Kidney tubule cell (primary cell): ENCODE results near the gene BAIAP2.
A peak's percentile ranks its signal among the peaks of the same experiment; 100 is the strongest.

Source experiments
- DNase-seq: peaks from one replicate; pipeline ENCODE4 v3.0.0-alpha.2; 2018; ENCODE audit warnings: low spot score

The BAIAP2 gene

GRCh38 chr17:81126281-81127132 is 91.6 kb downstream of the BAIAP2 start:
- DNase-seq: no peak

DNA sequence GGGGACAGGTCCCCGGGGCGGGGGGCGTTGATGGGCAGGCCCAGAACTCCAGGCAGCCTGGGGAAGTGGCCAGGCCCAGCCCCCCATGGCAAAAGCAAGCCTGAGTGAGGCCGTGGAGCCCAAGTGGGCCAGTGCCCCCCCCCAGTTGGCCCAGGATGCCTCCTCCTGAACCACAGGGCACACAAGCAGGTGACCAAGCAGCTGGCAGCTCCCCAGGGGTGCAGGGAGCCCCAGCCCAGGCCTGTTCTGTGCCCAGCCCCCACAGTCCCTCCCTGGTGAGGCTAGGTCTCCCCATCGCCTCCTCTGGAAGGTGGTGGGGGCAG is 92.1 kb downstream of the BAIAP2 start:
- no peak for DNase-seq

- no peak for DNase-seq
Observed at GRCh38 chr17:81127526-81128177, 92.7 kb downstream of the BAIAP2 start.

DNA sequence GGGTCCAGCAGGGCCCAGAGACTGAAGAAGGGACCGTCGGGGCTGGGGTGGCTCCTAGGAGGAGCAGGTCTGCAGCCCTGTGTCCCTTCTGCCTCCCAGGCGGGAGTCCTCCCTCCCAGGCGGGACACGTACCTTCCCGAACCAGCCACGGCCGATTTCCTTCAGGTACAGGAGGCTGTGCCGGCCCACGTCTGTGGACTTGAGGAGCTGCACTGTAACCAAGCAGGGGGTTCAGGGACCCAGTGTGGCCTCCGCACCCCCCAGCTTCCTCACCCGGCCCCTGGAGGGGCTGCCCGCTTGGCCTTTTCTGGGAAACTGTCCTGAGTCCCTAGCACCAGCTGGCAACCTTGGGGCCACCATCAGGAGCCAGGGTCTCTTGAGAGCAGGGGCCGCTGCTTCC is 93.4 kb downstream of the BAIAP2 start:
- no peak for DNase-seq

GRCh38 chr17:81128774-81129173 is 93.8 kb downstream of the BAIAP2 start:
- DNase-seq: no peak

- DNase-seq: no peak
Observed at GRCh38 chr17:81129289-81129688, 94.3 kb downstream of the BAIAP2 start.

- DNase-seq: no peak
Observed at GRCh38 chr17:81129711-81130367, 94.9 kb downstream of the BAIAP2 start.

DNA sequence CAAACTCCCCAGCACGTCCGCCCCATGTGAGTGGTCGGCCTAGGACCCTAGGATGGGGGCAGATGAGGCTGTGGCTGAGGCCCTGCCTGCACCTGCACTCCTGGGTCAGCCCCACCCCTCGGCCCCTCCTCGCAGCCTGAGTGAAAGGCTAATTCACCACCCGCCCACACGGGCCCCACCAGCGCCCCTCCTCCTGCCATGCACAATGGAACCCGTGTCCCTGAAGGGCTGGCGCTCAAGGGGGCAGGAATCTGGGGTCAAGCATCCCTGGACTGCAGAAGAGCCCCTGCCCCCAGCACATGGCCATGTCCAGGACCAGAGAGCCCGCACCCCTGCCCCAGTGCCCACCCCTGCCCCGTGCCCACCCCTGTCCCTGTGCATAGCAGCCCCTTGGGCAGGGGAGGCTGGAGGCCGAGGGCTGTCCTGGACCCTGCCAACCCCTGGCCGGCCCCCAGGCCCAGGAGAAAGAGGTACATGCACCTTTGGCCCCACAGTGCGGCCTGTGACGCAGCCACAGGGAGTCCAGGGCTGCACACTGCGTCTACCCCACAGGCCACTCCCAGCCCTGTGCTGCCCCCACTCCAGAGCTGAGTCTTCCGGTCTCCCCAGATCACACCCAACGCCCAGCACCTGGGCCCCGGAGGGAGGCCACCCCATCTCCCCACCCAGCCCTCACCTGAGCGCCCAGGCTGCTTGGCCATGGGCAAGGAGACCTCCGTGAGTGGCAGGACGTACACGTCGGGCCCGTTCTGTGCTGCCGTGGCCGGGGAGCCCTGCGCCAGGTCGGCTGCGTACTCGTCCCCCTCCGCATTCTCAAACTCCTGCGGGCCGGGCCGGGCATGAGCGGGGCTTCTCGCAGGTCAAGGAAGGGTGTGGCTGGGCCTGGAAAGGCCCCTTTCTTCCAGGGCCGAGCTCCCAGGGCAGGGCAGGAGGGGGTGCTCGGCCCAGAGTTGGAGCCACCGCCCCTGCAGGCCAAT is 95.7 kb downstream of the BAIAP2 start:
- DNase-seq: no peak

- DNase-seq: no peak
Observed at GRCh38 chr17:81131486-81132196, 96.7 kb downstream of the BAIAP2 start.

DNA sequence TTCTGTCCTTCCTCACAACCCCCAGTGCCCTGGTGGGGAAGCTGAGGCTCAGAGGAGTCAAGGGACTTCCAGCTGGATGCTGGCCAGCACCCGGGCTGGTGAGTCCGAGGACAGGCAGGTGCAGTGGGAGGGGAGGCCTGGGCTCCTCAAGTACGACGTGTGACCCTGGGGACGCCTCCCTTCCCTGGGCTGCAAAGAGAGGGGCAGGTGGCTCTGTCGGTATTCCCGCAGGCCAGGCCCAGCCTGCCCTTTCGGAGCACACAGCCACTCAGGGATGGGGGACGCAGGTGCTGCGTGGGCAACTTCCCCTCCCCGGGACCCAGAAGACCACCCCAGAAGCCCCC is 97.2 kb downstream of the BAIAP2 start:
- no peak for DNase-seq

GRCh38 chr17:81132770-81133723 is 98.1 kb downstream of the BAIAP2 start:
- no peak for DNase-seq

DNA sequence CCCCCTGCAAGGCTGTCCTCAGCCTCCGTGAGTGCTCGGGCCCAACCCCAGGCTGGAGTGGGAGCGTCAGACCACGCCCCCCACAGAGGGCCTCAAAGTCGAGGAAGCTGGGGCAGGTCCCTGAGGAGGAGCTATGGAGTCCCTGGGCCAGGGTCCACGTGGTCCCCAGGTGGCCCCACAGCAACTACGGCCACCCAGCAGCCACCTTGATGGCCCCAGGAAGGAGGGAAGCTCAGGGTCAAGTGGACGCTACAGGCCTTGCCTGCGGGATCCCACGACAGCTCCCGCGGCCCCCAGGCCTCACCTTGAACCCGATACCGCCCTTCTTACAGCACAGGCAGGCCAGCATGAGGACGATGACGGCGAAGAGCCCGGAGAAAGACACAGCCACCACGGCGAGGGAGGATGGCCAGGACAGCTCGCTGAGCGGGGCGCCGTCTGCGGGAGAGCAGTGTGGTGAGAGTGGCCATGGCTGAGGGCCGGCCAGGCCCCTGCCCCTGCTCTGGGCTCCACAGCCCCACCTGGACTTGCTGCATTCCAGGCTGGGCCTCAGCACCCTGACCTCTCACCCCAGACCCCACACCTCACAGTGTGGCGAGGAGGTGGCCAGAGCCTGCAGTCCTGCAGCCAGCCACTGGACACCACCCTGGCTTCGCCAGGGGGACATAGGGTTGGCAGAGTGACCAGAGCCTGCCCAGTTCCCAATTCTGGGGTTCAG is 99.3 kb downstream of the BAIAP2 start:
- DNase-seq: no peak

GRCh38 chr17:81135505-81136278 is 100.7 kb downstream of the BAIAP2 start:
- peak; percentile 2 for DNase-seq

DNA sequence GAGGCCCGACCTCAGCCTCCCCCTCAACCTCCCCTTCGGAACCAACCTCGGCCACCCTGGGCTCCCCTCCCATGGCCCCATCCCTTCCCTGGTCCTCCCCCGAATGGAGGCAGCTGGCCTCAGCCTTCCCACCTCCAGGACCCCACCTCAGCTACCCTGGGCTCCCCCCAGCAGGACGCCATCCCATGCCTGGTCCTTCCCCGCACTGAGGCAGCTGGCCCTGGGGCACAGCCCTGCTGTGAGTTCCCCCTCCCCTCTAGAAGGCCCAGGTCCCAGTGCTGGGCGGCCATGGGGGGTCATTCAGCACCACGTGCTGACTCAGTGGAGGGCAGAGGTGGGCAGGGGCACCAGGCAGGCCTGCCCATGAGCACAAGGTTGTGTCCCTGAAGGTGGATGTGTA is 101.4 kb downstream of the BAIAP2 start:
- DNase-seq: no peak

- DNase-seq: no peak
Observed at GRCh38 chr17:81137248-81137647, 102.3 kb downstream of the BAIAP2 start.

- DNase-seq: no peak
Observed at GRCh38 chr17:81138083-81138482, 103.1 kb downstream of the BAIAP2 start.

GRCh38 chr17:81138500-81138899 is 103.5 kb downstream of the BAIAP2 start:
- no peak for DNase-seq

DNA sequence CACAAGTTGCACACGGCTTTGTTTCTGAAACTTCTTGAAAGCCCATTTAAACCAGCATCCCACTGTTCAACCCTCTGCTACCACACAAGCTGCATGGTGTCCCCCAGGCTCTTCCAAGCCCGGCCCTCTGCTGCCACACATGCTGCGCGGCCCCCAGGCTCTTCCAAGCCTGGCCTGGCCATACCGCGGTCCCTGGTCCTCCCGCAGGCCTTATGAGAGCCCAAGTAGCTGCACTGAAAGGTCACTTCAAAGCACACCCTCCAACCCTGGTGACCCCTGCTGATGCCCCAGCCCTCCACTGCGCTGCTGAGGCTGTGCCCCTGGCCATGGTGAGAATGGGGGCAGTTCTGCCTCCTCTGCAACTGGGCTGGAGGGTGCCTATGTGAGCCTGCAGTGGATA is 104.5 kb downstream of the BAIAP2 start:
- no peak for DNase-seq

GRCh38 chr17:81140018-81140417 is 105.1 kb downstream of the BAIAP2 start:
- no peak for DNase-seq
